ENCODE measurements around the gene PITPNB. TPM values are rescaled to one million over a fixed set of nuclear protein-coding genes. Genes with fewer than 3 reads are reported as not detected.

The PITPNB gene
- total RNA-seq, 1 experiment from 2014 or later: 82.6 TPM

DNA sequence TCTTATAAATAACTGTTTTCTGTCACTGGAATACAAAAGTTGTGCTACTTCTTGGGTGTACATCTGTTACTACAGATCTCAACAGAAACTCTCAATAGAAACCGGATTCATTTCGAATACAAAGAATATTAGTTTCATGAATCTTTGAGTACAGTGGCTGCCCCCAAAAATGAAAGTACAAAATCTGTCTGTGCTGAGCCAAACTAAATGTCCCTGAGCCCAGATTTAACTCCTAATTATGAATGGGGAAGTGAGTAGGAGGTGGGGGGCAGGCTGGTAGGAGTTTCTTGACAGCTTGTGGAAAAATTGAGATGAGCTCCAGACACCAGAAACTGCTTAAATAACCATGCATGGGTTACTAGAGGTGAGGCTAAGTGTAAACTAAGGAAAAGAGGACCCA is 41.6 kb downstream of the PITPNB start:
- no peaks in the 10 kb centered on the region for H3K9me3 ChIP-seq (ENCODE audit: control insufficient read depth in 1 of 2, insufficient read depth in 1 of 2, low read depth in 1 of 2, low read length in 2 of 2)
- ChIA-PET RAD21 (ENCODE audit: low non-redundant PET in 1 of 2, low total read pairs in 2 of 2, uncharacterized antibody in 2 of 2, unreplicated experiment in 2 of 2) (no interaction called here), CTCF (interaction anchor here (1.1 kb wide), 1 partner anchor 9 kb away, joined by 3 read pairs; no protein-coding TSS in a partner anchor), POLR2A (no interaction called here)
- no peak overlapping the region for H3K27ac ChIP-seq (ENCODE audit: low read depth, low read length)
- no TSS peak for BruUV-seq (replicated peaks)
- H4K20me1 ChIP-seq (ENCODE audit: insufficient read depth): peaks cover 25% of the 10 kb centered on the region; the same call in 1 of the 2 replicates
- TF ChIP-seq POLR2AphosphoS5 (IDR thresholded peaks at IDR 0.05; ENCODE audit: low read depth, low read length) (no peak), RAD21 (IDR thresholded peaks at IDR 0.05; ENCODE audit: low read depth) (no peak), POLR2A (IDR thresholded peaks at IDR 0.05; ENCODE audit: borderline replicate concordance, extremely low read depth, insufficient read depth, insufficient read length) (no peak), SP1 (IDR thresholded peaks at IDR 0.05; ENCODE audit: low read depth) (no peak), TCF7L2 (IDR thresholded peaks at IDR 0.05; ENCODE audit: borderline replicate concordance, extremely low read depth, insufficient read depth, insufficient read length) (no peak), YY1 (IDR thresholded peaks at IDR 0.05; ENCODE audit: extremely low read depth, insufficient replicate concordance, low read depth, low read length) (no peak), CBX3 (IDR thresholded peaks at IDR 0.05; ENCODE audit: low read depth) (no peak), EZH2phosphoT487 (IDR thresholded peaks at IDR 0.05; ENCODE audit: borderline replicate concordance) (no peak), EZH2 (IDR thresholded peaks at IDR 0.05) (no peak)
- DNase-seq (ENCODE audit: low read depth, low spot score): no peak
- no peaks in the 10 kb centered on the region for H3K27me3 ChIP-seq (ENCODE audit: insufficient read depth, low read length)
- ATAC-seq: no peak
- no peaks in the 10 kb centered on the region for H3K4me1 ChIP-seq (ENCODE audit: control insufficient read depth in 1 of 2, insufficient read depth in 2 of 2, low read length in 2 of 2)
- peaks cover 9 to 16% of the 10 kb centered on the region in 2 experiments; a peak in 3 of 4 replicates for H3K36me3 ChIP-seq (ENCODE audit: control insufficient read depth in 1 of 2, insufficient read depth in 2 of 2, low read length in 2 of 2)
- H3K9me2 ChIP-seq (ENCODE audit: insufficient read depth): no peaks in the 10 kb centered on the region
- H3K9ac ChIP-seq (ENCODE audit: low read length): no peak overlapping the region
- no peak overlapping the region for H3K4me3 ChIP-seq (replicated peaks in 1 of 2; ENCODE audit: low read depth in 1 of 2, low read length in 2 of 2)
- intact Hi-C loops (cut with micrococcal nuclease): no loop called here
- no peak overlapping the region for H2AFZ ChIP-seq (ENCODE audit: low read depth, low read length, poor library complexity, severe bottlenecking)
- H3K79me2 ChIP-seq (ENCODE audit: insufficient read depth, low read length): peaks cover 76% of the 10 kb centered on the region
- H3K4me2 ChIP-seq (ENCODE audit: low read length): no peak overlapping the region

DNA sequence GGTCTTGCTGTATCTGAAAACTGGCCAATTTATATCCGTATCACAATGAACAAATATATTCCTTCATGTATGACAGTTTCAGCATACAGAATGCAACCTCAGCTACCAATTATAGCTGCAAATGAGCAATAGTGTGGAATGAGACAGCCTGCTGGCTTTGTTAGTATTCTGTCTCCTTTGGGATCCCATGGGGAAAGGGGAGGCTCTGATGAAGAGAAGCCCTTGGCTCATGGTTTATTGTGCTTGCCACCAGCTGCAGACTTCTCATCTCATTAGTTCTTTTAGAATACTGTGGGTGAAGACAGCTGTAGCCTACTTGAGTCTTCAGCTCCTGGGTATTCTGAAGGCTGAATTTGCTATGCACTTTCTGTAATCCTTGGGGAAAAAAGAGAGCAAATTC is 42.4 kb downstream of the PITPNB start:
- no TSS peak for BruUV-seq (replicated peaks)
- intact Hi-C loops (cut with micrococcal nuclease): no loop called here
- H3K4me1 ChIP-seq (ENCODE audit: control insufficient read depth in 1 of 2, insufficient read depth in 2 of 2, low read length in 2 of 2): no peaks in the 10 kb centered on the region
- DNase-seq (ENCODE audit: low read depth, low spot score) (no peak), ATAC-seq (no peak)
- no peak overlapping the region for H3K27ac ChIP-seq (ENCODE audit: low read depth, low read length)
- no peak overlapping the region for H3K4me2 ChIP-seq (ENCODE audit: low read length)
- ChIA-PET POLR2A (no interaction called here), CTCF (no interaction called here), RAD21 (ENCODE audit: low non-redundant PET in 1 of 2, low total read pairs in 2 of 2, uncharacterized antibody in 2 of 2, unreplicated experiment in 2 of 2) (no interaction called here)
- no peak overlapping the region for H3K9ac ChIP-seq (ENCODE audit: low read length)
- no peaks in the 10 kb centered on the region for H3K9me2 ChIP-seq (ENCODE audit: insufficient read depth)
- no peaks in the 10 kb centered on the region for H3K9me3 ChIP-seq (ENCODE audit: control insufficient read depth in 1 of 2, insufficient read depth in 1 of 2, low read depth in 1 of 2, low read length in 2 of 2)
- no peaks in the 10 kb centered on the region for H3K27me3 ChIP-seq (ENCODE audit: insufficient read depth, low read length)
- H3K79me2 ChIP-seq (ENCODE audit: insufficient read depth, low read length): peaks cover 74% of the 10 kb centered on the region
- H2AFZ ChIP-seq (ENCODE audit: low read depth, low read length, poor library complexity, severe bottlenecking): no peak overlapping the region
- H3K4me3 ChIP-seq (replicated peaks in 1 of 2; ENCODE audit: low read depth in 1 of 2, low read length in 2 of 2): no peak overlapping the region
- peaks cover 22% of the 10 kb centered on the region; the same call in 1 of the 2 replicates for H4K20me1 ChIP-seq (ENCODE audit: insufficient read depth)
- peaks cover 12 to 20% of the 10 kb centered on the region in 2 experiments; a peak in 3 of 4 replicates for H3K36me3 ChIP-seq (ENCODE audit: control insufficient read depth in 1 of 2, insufficient read depth in 2 of 2, low read length in 2 of 2)
- TF ChIP-seq SP1 (IDR thresholded peaks at IDR 0.05; ENCODE audit: low read depth) (no peak), EZH2phosphoT487 (IDR thresholded peaks at IDR 0.05; ENCODE audit: borderline replicate concordance) (no peak), POLR2A (IDR thresholded peaks at IDR 0.05; ENCODE audit: borderline replicate concordance, extremely low read depth, insufficient read depth, insufficient read length) (no peak), JUND (IDR thresholded peaks at IDR 0.05) (no peak), ZFX (IDR thresholded peaks at IDR 0.05) (no peak), CEBPB (IDR thresholded peaks at IDR 0.05; ENCODE audit: low read depth) (no peak), RAD21 (IDR thresholded peaks at IDR 0.05; ENCODE audit: low read depth) (no peak), EGR1 (IDR thresholded peaks at IDR 0.05; ENCODE audit: low read depth) (no peak)
- TF ChIP-seq, protein P1, sequence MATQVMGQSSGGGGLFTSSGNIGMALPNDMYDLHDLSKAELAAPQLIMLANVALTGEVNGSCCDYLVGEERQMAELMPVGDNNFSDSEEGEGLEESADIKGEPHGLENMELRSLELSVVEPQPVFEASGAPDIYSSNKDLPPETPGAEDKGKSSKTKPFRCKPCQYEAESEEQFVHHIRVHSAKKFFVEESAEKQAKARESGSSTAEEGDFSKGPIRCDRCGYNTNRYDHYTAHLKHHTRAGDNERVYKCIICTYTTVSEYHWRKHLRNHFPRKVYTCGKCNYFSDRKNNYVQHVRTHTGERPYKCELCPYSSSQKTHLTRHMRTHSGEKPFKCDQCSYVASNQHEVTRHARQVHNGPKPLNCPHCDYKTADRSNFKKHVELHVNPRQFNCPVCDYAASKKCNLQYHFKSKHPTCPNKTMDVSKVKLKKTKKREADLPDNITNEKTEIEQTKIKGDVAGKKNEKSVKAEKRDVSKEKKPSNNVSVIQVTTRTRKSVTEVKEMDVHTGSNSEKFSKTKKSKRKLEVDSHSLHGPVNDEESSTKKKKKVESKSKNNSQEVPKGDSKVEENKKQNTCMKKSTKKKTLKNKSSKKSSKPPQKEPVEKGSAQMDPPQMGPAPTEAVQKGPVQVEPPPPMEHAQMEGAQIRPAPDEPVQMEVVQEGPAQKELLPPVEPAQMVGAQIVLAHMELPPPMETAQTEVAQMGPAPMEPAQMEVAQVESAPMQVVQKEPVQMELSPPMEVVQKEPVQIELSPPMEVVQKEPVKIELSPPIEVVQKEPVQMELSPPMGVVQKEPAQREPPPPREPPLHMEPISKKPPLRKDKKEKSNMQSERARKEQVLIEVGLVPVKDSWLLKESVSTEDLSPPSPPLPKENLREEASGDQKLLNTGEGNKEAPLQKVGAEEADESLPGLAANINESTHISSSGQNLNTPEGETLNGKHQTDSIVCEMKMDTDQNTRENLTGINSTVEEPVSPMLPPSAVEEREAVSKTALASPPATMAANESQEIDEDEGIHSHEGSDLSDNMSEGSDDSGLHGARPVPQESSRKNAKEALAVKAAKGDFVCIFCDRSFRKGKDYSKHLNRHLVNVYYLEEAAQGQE (IDR thresholded peaks at IDR 0.05; ENCODE audit: low read depth): no peak
- TF ChIP-seq, protein P2, sequence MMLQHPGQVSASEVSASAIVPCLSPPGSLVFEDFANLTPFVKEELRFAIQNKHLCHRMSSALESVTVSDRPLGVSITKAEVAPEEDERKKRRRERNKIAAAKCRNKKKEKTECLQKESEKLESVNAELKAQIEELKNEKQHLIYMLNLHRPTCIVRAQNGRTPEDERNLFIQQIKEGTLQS (IDR thresholded peaks at IDR 0.05): no peak
- TF ChIP-seq, protein P3, sequence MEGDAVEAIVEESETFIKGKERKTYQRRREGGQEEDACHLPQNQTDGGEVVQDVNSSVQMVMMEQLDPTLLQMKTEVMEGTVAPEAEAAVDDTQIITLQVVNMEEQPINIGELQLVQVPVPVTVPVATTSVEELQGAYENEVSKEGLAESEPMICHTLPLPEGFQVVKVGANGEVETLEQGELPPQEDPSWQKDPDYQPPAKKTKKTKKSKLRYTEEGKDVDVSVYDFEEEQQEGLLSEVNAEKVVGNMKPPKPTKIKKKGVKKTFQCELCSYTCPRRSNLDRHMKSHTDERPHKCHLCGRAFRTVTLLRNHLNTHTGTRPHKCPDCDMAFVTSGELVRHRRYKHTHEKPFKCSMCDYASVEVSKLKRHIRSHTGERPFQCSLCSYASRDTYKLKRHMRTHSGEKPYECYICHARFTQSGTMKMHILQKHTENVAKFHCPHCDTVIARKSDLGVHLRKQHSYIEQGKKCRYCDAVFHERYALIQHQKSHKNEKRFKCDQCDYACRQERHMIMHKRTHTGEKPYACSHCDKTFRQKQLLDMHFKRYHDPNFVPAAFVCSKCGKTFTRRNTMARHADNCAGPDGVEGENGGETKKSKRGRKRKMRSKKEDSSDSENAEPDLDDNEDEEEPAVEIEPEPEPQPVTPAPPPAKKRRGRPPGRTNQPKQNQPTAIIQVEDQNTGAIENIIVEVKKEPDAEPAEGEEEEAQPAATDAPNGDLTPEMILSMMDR (IDR thresholded peaks at IDR 0.05 in 2 of 3, conservative IDR thresholded peaks at IDR 0.05 in 1 of 3; ENCODE audit: borderline replicate concordance in 1 of 3, insufficient read depth in 1 of 3, low read depth in 2 of 3, low read length in 2 of 3): no peak

Data from HCT116 (cell line).